Parathyroid adenoma (tissue), 2 donors: ENCODE results near the gene TBC1D16.

Experiments
- H2AFZ ChIP-seq: fragments of 300-600 bp; sonication (generic); one replicate; pipeline ENCODE4 v1.7.0; 2017; ENCODE audit warnings: antibody characterized with exemption, mild to moderate bottlenecking
- H3K27ac ChIP-seq: fragments of 300-600 bp; sonication (generic); one replicate; pipeline ENCODE4 v1.7.0; 2017
- H3K27me3 ChIP-seq: fragments of 300-600 bp; sonication (generic); one replicate; pipeline ENCODE4 v1.7.0; 2017; ENCODE audit warnings: low read length; ENCODE audit not compliant: control insufficient read depth, insufficient read depth
- H3K36me3 ChIP-seq: fragments of 300-600 bp; sonication (generic); one replicate; pipeline ENCODE4 v1.7.0; 2017; ENCODE audit warnings: low read length; ENCODE audit not compliant: control insufficient read depth, insufficient read depth
- H3K4me1 ChIP-seq: fragments of 300-600 bp; sonication (generic); one replicate; pipeline ENCODE4 v1.7.0; 2017; ENCODE audit warnings: control low read depth
- H3K4me2 ChIP-seq: fragments of 300-600 bp; sonication (generic); one replicate; pipeline ENCODE4 v1.7.0; 2017; ENCODE audit warnings: low read length
- H3K4me3 ChIP-seq: fragments of 300-600 bp; sonication (generic); one replicate; pipeline ENCODE4 v1.7.0; 2017; ENCODE audit warnings: low read depth, low read length
- H3K79me2 ChIP-seq: fragments of 300-600 bp; sonication (generic); one replicate; pipeline ENCODE4 v1.7.0; 2017; ENCODE audit warnings: control low read depth
- H3K9ac ChIP-seq: fragments of 300-600 bp; sonication (generic); one replicate; pipeline ENCODE4 v1.7.0; 2017; ENCODE audit warnings: mild to moderate bottlenecking
- H3K9me3 ChIP-seq: fragments of 300-600 bp; sonication (generic); one replicate; pipeline ENCODE4 v1.7.0; 2017; ENCODE audit warnings: low read length; ENCODE audit not compliant: control insufficient read depth
- CTCF ChIP-seq: fragments of 300-600 bp; sonication (generic); IDR thresholded peaks from one replicate; pipeline ENCODE4 v1.7.0; 2017; ENCODE audit warnings: antibody characterized with exemption, mild to moderate bottlenecking
- donor health status: primary hyperparathyroidism.

Gene TBC1D16

GRCh38 chr17:80024206-80024972, 11.3 kb downstream of the TBC1D16 start:
- no peaks in the 10 kb centered on the region for H3K9me3 ChIP-seq
- no peaks in the 10 kb centered on the region for H3K27me3 ChIP-seq
- H3K36me3 ChIP-seq = no peaks in the 10 kb centered on the region
- no peak overlapping the region for H2AFZ ChIP-seq
- no peak overlapping the region for H3K27ac ChIP-seq
- peaks cover 12% of the 10 kb centered on the region for H3K4me1 ChIP-seq
- no peak overlapping the region for H3K4me3 ChIP-seq
- TF ChIP-seq CTCF = no peak
- H3K9ac ChIP-seq = no peak overlapping the region
- peaks cover 4% of the 10 kb centered on the region for H3K79me2 ChIP-seq
- H3K4me2 ChIP-seq = no peak overlapping the region

- Histone ChIP-seq H3K4me2 (no peak overlapping the region), H3K4me1 (peaks cover 9% of the 10 kb centered on the region), H3K27ac (no peak overlapping the region), H3K27me3 (no peaks in the 10 kb centered on the region), H3K79me2 (no peaks in the 10 kb centered on the region), H3K36me3 (no peaks in the 10 kb centered on the region), H3K4me3 (no peak overlapping the region), H3K9ac (no peak overlapping the region), H2AFZ (no peak overlapping the region), H3K9me3 (no peaks in the 10 kb centered on the region)
- no peak for TF ChIP-seq CTCF
Measured at GRCh38 chr17:80023481-80024205, 12.0 kb downstream of the TBC1D16 start.

GRCh38 chr17:80021600-80021999, 14.1 kb downstream of the TBC1D16 start:
- Histone ChIP-seq H3K27me3 (no peaks in the 10 kb centered on the region), H3K27ac (no peak overlapping the region), H3K4me2 (no peak overlapping the region), H3K9me3 (no peaks in the 10 kb centered on the region), H3K36me3 (no peaks in the 10 kb centered on the region), H3K79me2 (no peaks in the 10 kb centered on the region), H3K4me3 (no peak overlapping the region), H3K9ac (no peak overlapping the region), H2AFZ (no peak overlapping the region), H3K4me1 (peaks cover 3% of the 10 kb centered on the region)
- no peak for TF ChIP-seq CTCF

DNA sequence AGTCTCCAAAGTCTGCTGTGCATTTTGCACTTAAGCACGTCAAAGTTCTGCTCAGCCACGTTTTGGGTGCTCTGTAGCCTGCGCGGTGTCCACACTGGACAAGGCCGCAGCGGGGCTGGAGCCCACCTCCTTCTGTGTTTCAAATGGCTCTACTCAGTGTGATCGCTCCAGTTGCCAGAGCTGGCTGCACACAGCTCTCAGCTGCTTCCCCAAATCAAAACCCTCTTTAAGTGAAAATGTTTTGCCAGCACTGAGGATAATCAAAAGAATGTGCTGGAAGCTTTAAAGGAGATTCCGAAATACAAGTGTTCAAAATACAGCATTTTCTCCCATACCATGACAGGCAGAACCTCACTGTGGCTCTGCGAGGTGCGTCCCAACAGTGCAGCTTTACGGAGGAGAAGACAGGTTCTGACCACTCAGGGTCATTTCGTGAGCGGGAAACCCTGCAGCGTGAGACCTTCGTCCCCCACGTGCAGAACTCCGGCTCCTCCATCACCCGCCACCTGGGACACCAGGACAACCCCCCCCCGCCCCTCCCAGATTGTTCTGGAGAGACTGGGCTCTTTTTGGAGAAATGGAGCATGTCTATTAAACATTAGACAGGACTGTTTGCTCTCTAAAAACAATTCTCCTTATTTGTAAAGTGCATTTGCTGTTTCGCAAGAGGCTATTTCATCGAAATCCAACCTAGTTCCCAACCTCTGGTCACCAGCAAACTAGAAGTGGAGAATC, 16.6 kb downstream of the TBC1D16 start:
- no peak overlapping the region for H3K4me3 ChIP-seq
- TF ChIP-seq CTCF = no peak
- H3K9me3 ChIP-seq = no peaks in the 10 kb centered on the region
- no peaks in the 10 kb centered on the region for H3K79me2 ChIP-seq
- no peaks in the 10 kb centered on the region for H3K27me3 ChIP-seq
- no peak overlapping the region for H2AFZ ChIP-seq
- H3K27ac ChIP-seq = no peak overlapping the region
- no peaks in the 10 kb centered on the region for H3K4me1 ChIP-seq
- no peaks in the 10 kb centered on the region for H3K36me3 ChIP-seq
- no peak overlapping the region for H3K4me2 ChIP-seq
- H3K9ac ChIP-seq = no peak overlapping the region
